ENCODE data around the gene BCAN.

DNA sequence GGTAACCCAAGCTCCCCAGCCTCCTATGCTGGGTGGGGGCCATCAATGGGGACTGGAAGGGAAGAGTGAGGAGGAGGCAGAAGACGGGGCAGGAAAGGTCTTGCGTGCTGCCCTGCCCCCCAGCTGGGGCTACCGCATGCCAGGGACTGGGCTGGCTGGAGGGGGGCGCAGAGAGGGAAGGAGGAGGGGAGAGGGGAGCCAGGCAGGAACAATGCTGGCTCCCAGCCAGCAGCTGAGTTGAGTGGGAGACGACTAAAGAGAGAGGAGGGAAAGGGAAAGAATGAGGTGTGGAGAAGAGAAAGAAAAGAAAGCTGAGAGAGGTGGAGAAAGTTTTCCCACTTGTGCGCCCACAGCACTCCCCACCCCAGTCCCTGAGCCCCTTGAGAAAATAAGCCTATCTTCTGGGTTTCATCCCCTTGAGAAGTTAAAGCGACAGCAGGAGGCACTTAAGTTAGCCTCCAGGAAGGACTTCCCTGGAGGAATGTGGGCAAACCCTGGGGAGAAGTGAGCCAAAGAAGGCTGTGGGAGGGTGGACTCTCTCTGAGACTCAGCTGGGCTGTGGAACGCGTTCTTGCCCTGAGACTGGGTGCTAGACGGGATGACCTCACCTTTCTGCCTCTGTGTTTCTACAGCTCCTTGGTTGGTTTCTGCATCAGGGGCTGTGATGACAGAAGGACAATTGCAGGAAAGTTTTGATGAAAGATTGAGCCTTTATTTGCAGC, 48.2 kb downstream of the BCAN start:
- TF ChIP-seq, protein P1, sequence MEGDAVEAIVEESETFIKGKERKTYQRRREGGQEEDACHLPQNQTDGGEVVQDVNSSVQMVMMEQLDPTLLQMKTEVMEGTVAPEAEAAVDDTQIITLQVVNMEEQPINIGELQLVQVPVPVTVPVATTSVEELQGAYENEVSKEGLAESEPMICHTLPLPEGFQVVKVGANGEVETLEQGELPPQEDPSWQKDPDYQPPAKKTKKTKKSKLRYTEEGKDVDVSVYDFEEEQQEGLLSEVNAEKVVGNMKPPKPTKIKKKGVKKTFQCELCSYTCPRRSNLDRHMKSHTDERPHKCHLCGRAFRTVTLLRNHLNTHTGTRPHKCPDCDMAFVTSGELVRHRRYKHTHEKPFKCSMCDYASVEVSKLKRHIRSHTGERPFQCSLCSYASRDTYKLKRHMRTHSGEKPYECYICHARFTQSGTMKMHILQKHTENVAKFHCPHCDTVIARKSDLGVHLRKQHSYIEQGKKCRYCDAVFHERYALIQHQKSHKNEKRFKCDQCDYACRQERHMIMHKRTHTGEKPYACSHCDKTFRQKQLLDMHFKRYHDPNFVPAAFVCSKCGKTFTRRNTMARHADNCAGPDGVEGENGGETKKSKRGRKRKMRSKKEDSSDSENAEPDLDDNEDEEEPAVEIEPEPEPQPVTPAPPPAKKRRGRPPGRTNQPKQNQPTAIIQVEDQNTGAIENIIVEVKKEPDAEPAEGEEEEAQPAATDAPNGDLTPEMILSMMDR (IDR thresholded peaks at IDR 0.05) = no peak
- TF ChIP-seq POLR2A (IDR thresholded peaks at IDR 0.05) = no peak
- no peak for TF ChIP-seq POLR2AphosphoS5 (IDR thresholded peaks at IDR 0.05; ENCODE audit: insufficient read depth in 1 of 2, low read depth in 1 of 2)
